ENCODE results near the gene CARTPT. TPM values are rescaled to one million over a fixed set of nuclear protein-coding genes. Genes with fewer than 3 reads are reported as not detected.

CARTPT gene
- total and polyA plus RNA-seq, 2 of the 8 experiments (the other 6 are each of a cell fraction or from before 2014, with no cell fraction given): not detected

DNA sequence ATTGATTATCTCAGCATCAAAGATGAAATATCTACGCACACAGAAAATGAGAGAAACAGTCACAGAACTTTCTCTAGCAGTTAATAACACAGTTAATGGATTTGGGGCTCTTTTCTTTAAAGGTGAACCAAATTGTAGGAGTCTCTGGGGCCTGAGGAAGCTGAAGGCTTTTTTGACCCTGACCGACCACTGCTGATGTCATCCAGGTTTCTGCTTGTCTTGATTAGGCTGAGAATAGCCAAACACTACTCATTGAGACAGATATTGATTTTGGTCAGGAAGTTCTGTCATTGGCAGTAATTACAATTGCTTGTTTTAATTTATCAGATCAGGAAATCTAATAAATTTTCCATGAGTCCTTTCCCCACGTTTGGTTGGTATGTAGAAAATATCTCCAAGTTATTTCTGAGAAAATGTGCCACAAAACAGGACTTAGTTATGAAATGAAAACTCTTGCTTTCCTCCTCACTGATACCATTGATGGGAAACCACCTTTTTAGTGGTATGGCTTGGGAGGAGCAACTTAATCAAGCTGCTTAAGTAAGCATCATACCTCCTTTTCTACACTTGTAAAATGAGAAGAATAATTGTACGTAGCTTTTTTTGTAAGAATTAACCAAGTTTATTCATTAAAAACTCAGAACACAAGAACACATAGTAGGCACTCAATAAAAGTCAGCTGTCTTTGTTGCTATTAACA lies 19.7 kb downstream of the CARTPT start:
- H3K4ac ChIP-seq (replicated peaks; ENCODE audit: insufficient read length, low read depth, low read length): no peak overlapping the region
- FAIRE-seq (peak; percentile 7), DNase-seq (ENCODE audit: low read depth in 1 of 2, low spot score in 2 of 2) (no peak)
- H3K14ac ChIP-seq (ENCODE audit: insufficient read length): no peak overlapping the region
- no peaks in the 10 kb centered on the region for H3K79me2 ChIP-seq (ENCODE audit: control insufficient read depth in 1 of 2, insufficient read depth in 2 of 2, low read length in 2 of 2)
- H3K9ac ChIP-seq (replicated peaks in 1 of 4; ENCODE audit: extremely low read depth in 1 of 4, low read depth in 3 of 4, low read length in 3 of 4): no peak overlapping the region
- ChIA-PET POLR2A (ENCODE audit: partially characterized antibody) (no interaction called here), CTCF (ENCODE audit: partially characterized antibody) (no interaction called here)
- WGBS, 2 experiments (ENCODE audit: extremely low coverage in 1 of 2, insufficient coverage in 1 of 2, insufficient read length in 1 of 2, insufficient replicate concordance in 2 of 2, low coverage in 1 of 2, low lambda C conversion rate in 2 of 2, missing lambda C conversion rate in 1 of 2): 88% methylated on average over 4 of the region's 4 CpGs; no CpG with 5 or more reads in 1 of the 2 experiments
- H3K23ac ChIP-seq (ENCODE audit: insufficient read length): no peak overlapping the region
- H2BK5ac ChIP-seq (ENCODE audit: low read depth, low read length): no peak overlapping the region
- no peaks in the 10 kb centered on the region for H3K9me3 ChIP-seq (ENCODE audit: insufficient read depth in 2 of 2, low read depth in 1 of 2, low read length in 1 of 2)
- no peak overlapping the region for H3K4me3 ChIP-seq (ENCODE audit: extremely low read depth in 1 of 4, insufficient read depth in 2 of 4, low read depth in 3 of 4, low read length in 4 of 4)
- no peak overlapping the region for H3K27ac ChIP-seq (ENCODE audit: low read depth, low read length)
- no peak overlapping the region for H2BK20ac ChIP-seq (ENCODE audit: low read length)
- no peaks in the 10 kb centered on the region for H3K4me1 ChIP-seq (replicated peaks in 1 of 4; ENCODE audit: control insufficient read depth in 3 of 4, insufficient read depth in 4 of 4, low read length in 3 of 4)
- no peak for TF ChIP-seq BRCA1 (IDR thresholded peaks at IDR 0.05; ENCODE audit: low read depth, low read length)
- TF ChIP-seq CBX5 (IDR thresholded peaks at IDR 0.05; ENCODE audit: low read depth, low read length): no peak
- TF ChIP-seq TCF12 (IDR thresholded peaks at IDR 0.05; ENCODE audit: low read depth, low read length): no peak
- no peak for TF ChIP-seq KDM1A (IDR thresholded peaks at IDR 0.05; ENCODE audit: borderline replicate concordance, low read length)
- TF ChIP-seq EP300 (IDR thresholded peaks at IDR 0.05; ENCODE audit: borderline replicate concordance in 1 of 2, low read depth in 2 of 2, low read length in 2 of 2): no peak
- no peak for TF ChIP-seq CTBP2 (IDR thresholded peaks at IDR 0.05; ENCODE audit: borderline replicate concordance, insufficient read depth, insufficient read length, low read length)
- no peak for TF ChIP-seq SRF (IDR thresholded peaks at IDR 0.05; ENCODE audit: low read depth, low read length)
- TF ChIP-seq HDAC2 (IDR thresholded peaks at IDR 0.05; ENCODE audit: borderline replicate concordance in 1 of 2, low read depth in 2 of 2, low read length in 2 of 2): no peak
- no peak for TF ChIP-seq SIRT6 (IDR thresholded peaks at IDR 0.05; ENCODE audit: low read length)
- H3K36me3 ChIP-seq (ENCODE audit: control insufficient read depth in 2 of 4, insufficient read depth in 4 of 4, low read length in 3 of 4): no peaks in the 10 kb centered on the region
- H2BK12ac ChIP-seq (ENCODE audit: low read depth, low read length): no peak overlapping the region
- H2AFZ ChIP-seq (ENCODE audit: low read length): 0 out of 2 replicates have a peak overlapping the region, but pooled peaks have one; percentile 12
- H3K56ac ChIP-seq (replicated peaks; ENCODE audit: insufficient read length, low read depth, low read length): no peak overlapping the region
- H4K8ac ChIP-seq (ENCODE audit: extremely low read depth, insufficient read depth, low read length): no peak overlapping the region
- no peak overlapping the region for H3K18ac ChIP-seq (ENCODE audit: extremely low read depth, low read length)
- H2AK5ac ChIP-seq (ENCODE audit: low read depth, low read length): no peak overlapping the region
- no peak overlapping the region for H4K5ac ChIP-seq (ENCODE audit: insufficient read length, low read depth, low read length)
- H2BK120ac ChIP-seq (replicated peaks; ENCODE audit: low read depth, low read length): no peak overlapping the region
- no peak overlapping the region for H4K91ac ChIP-seq (replicated peaks; ENCODE audit: insufficient read length, low read length)
- no peaks in the 10 kb centered on the region for H3K79me1 ChIP-seq (ENCODE audit: low read depth, low read length)
- no peaks in the 10 kb centered on the region for H3K27me3 ChIP-seq (replicated peaks in 1 of 4; ENCODE audit: control insufficient read depth in 3 of 4, extremely low read depth in 1 of 4, insufficient read depth in 3 of 4, low read length in 3 of 4)
- H2BK15ac ChIP-seq (ENCODE audit: low read length): no peak overlapping the region
- H3K23me2 ChIP-seq (ENCODE audit: low read depth, low read length): no peaks in the 10 kb centered on the region
- H3K4me2 ChIP-seq (ENCODE audit: insufficient read depth in 1 of 2, low read depth in 2 of 2, low read length in 2 of 2): no peak overlapping the region
- H4K20me1 ChIP-seq (replicated peaks in 1 of 2; ENCODE audit: control insufficient read depth in 1 of 2, insufficient read depth in 2 of 2, low read length in 2 of 2): no peaks in the 10 kb centered on the region

All from H1 (cell line).